Lung (tissue), 12 donors: Measurements from ENCODE around the gene APOB. TPM values are rescaled to one million over a fixed set of nuclear protein-coding genes. Genes with fewer than 3 reads are reported as not detected.

Source experiments
- ATAC-seq: fragments of 200-7000 bp; cut with Tn5 transposase; one replicate; pipeline ENCODE4 v1.9.1; 2020; ENCODE audit warnings: moderate number of reproducible peaks; ENCODE audit not compliant: insufficient read depth, low FRiP score
- DNase-seq, 3 donors: peaks; one replicate each; pipeline ENCODE4 v3.0.0-alpha.2; 2013 to 2017
- H3K27ac ChIP-seq, 2 donors: one replicate each; pipeline ENCODE4 v1.5.1; 2013; ENCODE audit warnings: mild to moderate bottlenecking in 2 of 2, moderate library complexity in 2 of 2, control low read depth in 1 of 2, inconsistent platforms in 1 of 2, low read depth in 1 of 2, low read length in 1 of 2
- H3K27me3 ChIP-seq, 3 donors: one replicate each; pipeline ENCODE4 v1.5.1; 2013; ENCODE audit warnings: low read length in 2 of 3; ENCODE audit not compliant: control insufficient read depth in 3 of 3, insufficient read depth in 3 of 3
- H3K36me3 ChIP-seq, 4 donors: one replicate each; pipeline ENCODE4 v1.5.1; 2013; ENCODE audit warnings: low read length in 4 of 4, mild to moderate bottlenecking in 1 of 4, moderate library complexity in 1 of 4; ENCODE audit not compliant: control insufficient read depth in 4 of 4, insufficient read depth in 4 of 4
- H3K4me1 ChIP-seq, 5 donors: one replicate each; pipeline ENCODE4 v1.5.1; 2013; ENCODE audit warnings: low read length in 5 of 5, mild to moderate bottlenecking in 2 of 5, moderate library complexity in 1 of 5; ENCODE audit not compliant: control insufficient read depth in 5 of 5, insufficient read depth in 5 of 5
- H3K4me3 ChIP-seq: one replicate; pipeline ENCODE4 v1.5.1; 2013; ENCODE audit warnings: mild to moderate bottlenecking, control low read depth, moderate library complexity
- H3K9ac ChIP-seq, 2 donors: one replicate each; pipeline ENCODE4 v1.5.1; 2013; ENCODE audit warnings: low read length in 2 of 2, control low read depth in 1 of 2; ENCODE audit not compliant: insufficient read depth in 1 of 2
- H3K9me3 ChIP-seq, 4 donors: one replicate each; pipeline ENCODE4 v1.5.1; 2013; ENCODE audit warnings: low read length in 3 of 4, mild to moderate bottlenecking in 1 of 4, moderate library complexity in 1 of 4; ENCODE audit not compliant: control insufficient read depth in 4 of 4, insufficient read depth in 3 of 4
- CTCF ChIP-seq: IDR thresholded peaks from 2 replicates; pipeline ENCODE4 v1.5.1; 2012; ENCODE audit warnings: mild to moderate bottlenecking; ENCODE audit errors: control extremely low read depth, extremely low read depth
- WGBS, 2 donors: extraction: QIAGEN DNeasy Blood & Tissue Kit; methylation state at CpG; one replicate each; pipeline ENCODE4 v1.1.7; 2013; 5-methylcytosine and 5-hydroxymethylcytosine counted together
- polyA plus RNA-seq, 2 donors: library from polyadenylated mRNA; stranded (reverse); fragments of 200-250 nt; gene quantifications; one replicate each; pipeline ENCODE4 v1.2.1, GENCODE V29; 2013
- total RNA-seq, 2 donors: library from RNA; depleted of rRNA in 1 of 2; stranded (reverse); fragments of >200 nt in 1 of 2; gene quantifications; one replicate each; pipeline ENCODE4 v1.2.1, GENCODE V29; 2014 to 2021
- donor health status: control.
- donor health status: control.
- donor health status: Bipolar disorder and iron deficiency.
- donor health status: healthy.
- donor health status: DM: yes; HTN: yes; CAD: no.

Gene APOB
- total and polyA plus RNA-seq, 4 donors = 0.04 to 1.7 (median 0.18) TPM

GRCh38 chr2:21047141-21048009 is 3.5 kb upstream of the APOB start:
- 50 to 63% methylated on average over 8 of the region's 8 CpGs for WGBS, 2 donors
- H3K9me3 ChIP-seq = no peaks in the 10 kb centered on the region
- H3K4me3 ChIP-seq = no peak overlapping the region
- DNase-seq (peak; percentile 44 to 54 (median 48)), ATAC-seq (no peak)
- no peak overlapping the region for H3K9ac ChIP-seq
- no peak overlapping the region for H3K27ac ChIP-seq
- H3K4me1 ChIP-seq = peaks cover 0 to 14% (median 4%) of the 10 kb centered on the region in 5 donors
- peaks cover 0 to 17% (median 0%) of the 10 kb centered on the region in 3 donors for H3K27me3 ChIP-seq
- no peaks in the 10 kb centered on the region for H3K36me3 ChIP-seq
- no peak for TF ChIP-seq CTCF

DNA sequence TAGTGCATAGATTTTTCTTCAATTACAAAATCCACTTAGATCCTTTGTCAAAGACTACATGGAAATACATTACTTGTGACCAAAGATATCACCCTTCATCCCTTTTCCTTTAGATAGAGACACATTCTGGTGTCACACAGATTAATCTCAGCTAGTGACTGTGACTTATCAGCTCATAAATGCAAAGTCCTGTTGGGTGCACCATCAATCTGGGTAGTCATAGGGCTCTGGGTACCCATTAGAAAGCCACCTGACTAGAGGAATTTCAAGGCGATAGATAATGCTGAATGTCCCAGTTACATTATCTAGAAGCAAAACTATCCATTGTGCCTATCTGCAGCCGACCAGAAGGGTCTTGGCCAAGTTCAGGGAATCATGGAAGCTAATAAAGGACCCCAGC is 2.6 kb upstream of the APOB start:
- WGBS, 2 donors = 77 to 84% methylated on average over 2 of the region's 2 CpGs
- Histone ChIP-seq H3K4me1 (peaks cover 0 to 14% (median 4%) of the 10 kb centered on the region in 5 donors), H3K9ac (no peak overlapping the region), H3K27me3 (peaks cover 0 to 21% (median 0%) of the 10 kb centered on the region in 3 donors), H3K36me3 (no peaks in the 10 kb centered on the region), H3K9me3 (no peaks in the 10 kb centered on the region), H3K4me3 (no peak overlapping the region), H3K27ac (no peak overlapping the region)
- DNase-seq = no peak
- TF ChIP-seq CTCF = no peak
- no peak for ATAC-seq

DNA sequence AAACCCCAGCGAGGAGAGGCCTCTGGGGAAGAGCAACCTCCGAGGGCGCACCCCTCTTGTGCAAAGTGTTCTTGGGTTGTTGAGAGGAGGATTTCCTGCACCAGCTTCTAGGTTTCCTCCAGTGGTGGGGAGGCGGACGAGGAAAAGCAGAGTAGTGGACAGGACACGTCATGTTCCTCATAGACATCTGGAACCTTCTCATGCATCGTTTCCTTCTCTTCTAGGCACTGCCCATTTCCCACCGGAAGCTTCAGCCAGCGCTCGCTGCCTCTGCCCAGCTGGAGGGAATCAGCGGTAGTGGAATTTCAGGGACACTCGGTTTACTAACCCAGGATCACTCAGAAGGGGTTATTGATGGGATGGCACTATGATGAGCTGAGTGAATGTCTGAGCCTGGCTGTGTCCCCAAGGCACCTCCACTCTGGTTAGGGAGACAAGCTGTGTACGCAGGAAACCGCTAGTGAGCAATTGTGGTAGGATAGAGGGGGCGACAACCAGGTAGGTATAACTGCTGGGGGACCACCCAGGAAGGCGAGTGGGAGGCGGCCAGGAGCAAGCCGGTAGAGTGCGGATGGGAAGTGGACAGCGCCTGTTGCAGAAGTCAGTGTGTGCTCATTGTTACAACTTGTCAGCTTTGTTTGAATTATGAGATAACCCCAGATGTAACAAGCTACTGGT is 960 bp upstream of the APOB start:
- Histone ChIP-seq H3K36me3 (no peaks in the 10 kb centered on the region), H3K9ac (no peak overlapping the region), H3K4me1 (peaks cover 0 to 14% (median 4%) of the 10 kb centered on the region in 5 donors), H3K4me3 (no peak overlapping the region), H3K27me3 (peaks cover 0 to 29% (median 0%) of the 10 kb centered on the region in 3 donors), H3K9me3 (no peaks in the 10 kb centered on the region), H3K27ac (peak overlapping the region in 1 of 2 donors; percentile 35)
- ATAC-seq (no peak), DNase-seq (peak in 1 of 3 donors; percentile 23)
- no peak for TF ChIP-seq CTCF
- 61 to 69% methylated on average over 20 of the region's 20 CpGs for WGBS, 2 donors
